Testis (tissue), 2 donors: ENCODE results near the gene SMURF1.

Source experiments
- CTCF ChIP-seq, 3 experiments: fragments of 450-650 bp in 2 of 3; fragments of 200-600 bp in 1 of 3; sonication (generic) in 1 of 3; IDR thresholded peaks; one replicate each; pipeline ENCODE4 v1.5.1; 2016 to 2019; ENCODE audit warnings: antibody characterized with exemption in 3 of 3, mild to moderate bottlenecking in 2 of 3, moderate library complexity in 1 of 3
- POLR2A ChIP-seq: fragments of 450-650 bp; IDR thresholded peaks from one replicate; pipeline ENCODE4 v1.6.1; 2017; ENCODE audit warnings: antibody characterized with exemption, mild to moderate bottlenecking, moderate library complexity

- TF ChIP-seq CTCF (IDR thresholded peaks at IDR 0.05) (no peak), POLR2A (no peak)
Observed at GRCh38 chr7:99095698-99096097, 48.2 kb downstream of the SMURF1 start.
